ENCODE data around the gene BTBD7. TPM values are rescaled to one million over a fixed set of nuclear protein-coding genes. Genes with fewer than 3 reads are reported as not detected.

The BTBD7 gene
- total RNA-seq, 1 donor from 2014 or later: 53.2 TPM

GRCh38 chr14:93337884-93338283 is 5.0 kb upstream of the BTBD7 start:
- Histone ChIP-seq H3K4me1 (ENCODE audit: insufficient read depth, low read length) (peaks cover 6% of the 10 kb centered on the region), H3K27me3 (ENCODE audit: insufficient read depth, low read length) (no peaks in the 10 kb centered on the region), H3K4me2 (ENCODE audit: low read length) (no peak overlapping the region), H4K20me1 (ENCODE audit: insufficient read depth, low read length) (no peaks in the 10 kb centered on the region), H3K27ac (ENCODE audit: low read depth, low read length) (no peak overlapping the region), H2AFZ (ENCODE audit: low read depth, low read length) (no peak overlapping the region), H3K36me3 (ENCODE audit: insufficient read depth, low read length) (no peaks in the 10 kb centered on the region), H3K79me2 (ENCODE audit: insufficient read depth, low read length) (no peaks in the 10 kb centered on the region), H3K9me3 (ENCODE audit: insufficient read depth, low read depth, low read length) (no peaks in the 10 kb centered on the region), H3K9ac (ENCODE audit: low read length) (no peak overlapping the region), H3K4me3 (ENCODE audit: insufficient read depth, low read depth, low read length) (no peak overlapping the region)
- Mint-ChIP-seq H3K4me1 (ENCODE audit: low read depth, unreplicated experiment) (peaks cover 3% of the 10 kb centered on the region), H3K4me3 (ENCODE audit: unreplicated experiment) (no peak overlapping the region), H3K27me3 (ENCODE audit: low read depth, unreplicated experiment) (no peaks in the 10 kb centered on the region), H3K27ac (ENCODE audit: unreplicated experiment) (no peak overlapping the region), H3K9me3 (ENCODE audit: unreplicated experiment) (peaks cover 7% of the 10 kb centered on the region), H3K36me3 (ENCODE audit: low read depth, unreplicated experiment) (peaks cover 9% of the 10 kb centered on the region)
- DNase-seq (ENCODE audit: low read depth): no peak
- FAIRE-seq: no peak
- no peak for TF ChIP-seq EZH2 (IDR thresholded peaks at IDR 0.05; ENCODE audit: insufficient read depth, low read length)
- no peak for TF ChIP-seq CTCF (IDR thresholded peaks at IDR 0.05; ENCODE audit: insufficient read depth, low read depth, low read length)

- TF ChIP-seq CTCF (IDR thresholded peaks at IDR 0.05; ENCODE audit: insufficient read depth, low read depth, low read length) (no peak), EZH2 (IDR thresholded peaks at IDR 0.05; ENCODE audit: insufficient read depth, low read length) (no peak)
These were observed 4.4 kb upstream of the BTBD7 start for GRCh38 chr14:93337143-93337753.

GRCh38 chr14:93333631-93334103 is 831 bp upstream of the BTBD7 start:
- DNase-seq (ENCODE audit: low read depth): no peak
- peaks cover 34% of the 10 kb centered on the region for H4K20me1 ChIP-seq (ENCODE audit: insufficient read depth, low read length)
- H2AFZ ChIP-seq (ENCODE audit: low read depth, low read length): peak overlapping the region; percentile 88
- H3K4me3 ChIP-seq (ENCODE audit: insufficient read depth, low read depth, low read length): peak overlapping the region; percentile 99
- H3K36me3 ChIP-seq (ENCODE audit: insufficient read depth, low read length): no peaks in the 10 kb centered on the region
- Mint-ChIP-seq H3K27me3 (ENCODE audit: low read depth, unreplicated experiment) (no peaks in the 10 kb centered on the region), H3K9me3 (ENCODE audit: unreplicated experiment) (no peaks in the 10 kb centered on the region), H3K4me1 (ENCODE audit: low read depth, unreplicated experiment) (peaks cover 16% of the 10 kb centered on the region), H3K4me3 (ENCODE audit: unreplicated experiment) (peak overlapping the region; percentile 95), H3K36me3 (ENCODE audit: low read depth, unreplicated experiment) (peaks cover 9% of the 10 kb centered on the region), H3K27ac (ENCODE audit: unreplicated experiment) (peak overlapping the region; percentile 93)
- H3K4me2 ChIP-seq (ENCODE audit: low read length): peak overlapping the region; percentile 93
- H3K27ac ChIP-seq (ENCODE audit: low read depth, low read length): peak overlapping the region; percentile 91
- H3K79me2 ChIP-seq (ENCODE audit: insufficient read depth, low read length): peaks cover 41% of the 10 kb centered on the region
- TF ChIP-seq EZH2 (IDR thresholded peaks at IDR 0.05; ENCODE audit: insufficient read depth, low read length) (no peak), CTCF (IDR thresholded peaks at IDR 0.05; ENCODE audit: insufficient read depth, low read depth, low read length) (no peak)
- H3K9ac ChIP-seq (ENCODE audit: low read length): peak overlapping the region; percentile 90
- H3K4me1 ChIP-seq (ENCODE audit: insufficient read depth, low read length): peaks cover 10% of the 10 kb centered on the region
- FAIRE-seq: no peak
- no peaks in the 10 kb centered on the region for H3K9me3 ChIP-seq (ENCODE audit: insufficient read depth, low read depth, low read length)
- no peaks in the 10 kb centered on the region for H3K27me3 ChIP-seq (ENCODE audit: insufficient read depth, low read length)

More at GRCh38 chr14:93337143-93337753, 4.4 kb upstream of the BTBD7 start:
- no peak overlapping the region for H3K27ac ChIP-seq (ENCODE audit: low read depth, low read length)
- peaks cover 6% of the 10 kb centered on the region for H3K4me1 ChIP-seq (ENCODE audit: insufficient read depth, low read length)
- H4K20me1 ChIP-seq (ENCODE audit: insufficient read depth, low read length): no peaks in the 10 kb centered on the region
- H3K79me2 ChIP-seq (ENCODE audit: insufficient read depth, low read length): peaks cover 5% of the 10 kb centered on the region
- no peaks in the 10 kb centered on the region for H3K9me3 ChIP-seq (ENCODE audit: insufficient read depth, low read depth, low read length)
- no peak overlapping the region for H3K27ac Mint-ChIP-seq (ENCODE audit: unreplicated experiment)
- H2AFZ ChIP-seq (ENCODE audit: low read depth, low read length): no peak overlapping the region
- H3K4me2 ChIP-seq (ENCODE audit: low read length): no peak overlapping the region
- no peaks in the 10 kb centered on the region for H3K27me3 Mint-ChIP-seq (ENCODE audit: low read depth, unreplicated experiment)
- H3K36me3 ChIP-seq (ENCODE audit: insufficient read depth, low read length): no peaks in the 10 kb centered on the region
- peaks cover 7% of the 10 kb centered on the region for H3K9me3 Mint-ChIP-seq (ENCODE audit: unreplicated experiment)
- no peak overlapping the region for H3K4me3 ChIP-seq (ENCODE audit: insufficient read depth, low read depth, low read length)
- peaks cover 3% of the 10 kb centered on the region for H3K4me1 Mint-ChIP-seq (ENCODE audit: low read depth, unreplicated experiment)
- FAIRE-seq (no peak), DNase-seq (ENCODE audit: low read depth) (no peak)
- peaks cover 9% of the 10 kb centered on the region for H3K36me3 Mint-ChIP-seq (ENCODE audit: low read depth, unreplicated experiment)
- H3K9ac ChIP-seq (ENCODE audit: low read length): no peak overlapping the region
- no peaks in the 10 kb centered on the region for H3K27me3 ChIP-seq (ENCODE audit: insufficient read depth, low read length)
- H3K4me3 Mint-ChIP-seq (ENCODE audit: unreplicated experiment): no peak overlapping the region

Data from astrocyte (in vitro differentiated cells and primary cell).